GM23248 (cell line): Measurements from ENCODE around the gene NASP. TPM values are rescaled to one million over a fixed set of nuclear protein-coding genes. Genes with fewer than 3 reads are reported as not detected.

ENCODE experiments used
- DNase-seq: peaks from one replicate; pipeline ENCODE4 v3.0.0-alpha.2; 2015
- H2AFZ ChIP-seq: fragments of 200-600 bp; sonication (generic); 2 replicates; pipeline ENCODE4 v1.6.1; 2016; ENCODE audit warnings: antibody characterized with exemption
- H3F3A ChIP-seq: fragments of 200-600 bp; sonication (generic); 2 replicates; pipeline ENCODE4 v1.6.1; 2016; ENCODE audit warnings: mild to moderate bottlenecking, antibody characterized with exemption, mixed run types; ENCODE audit not compliant: insufficient read depth
- H3K27ac ChIP-seq: fragments of 200-600 bp; sonication (generic); 2 replicates; pipeline ENCODE4 v1.5.1; 2016; ENCODE audit warnings: mild to moderate bottlenecking
- H3K27me3 ChIP-seq: fragments of 200-600 bp; sonication (generic); replicated peaks from 2 replicates; pipeline ENCODE4 v1.6.1; 2016; ENCODE audit warnings: mild to moderate bottlenecking; ENCODE audit not compliant: insufficient read depth
- H3K36me3 ChIP-seq: fragments of 200-600 bp; sonication (generic); 2 replicates; pipeline ENCODE4 v1.6.1; 2016; ENCODE audit warnings: low read depth, mild to moderate bottlenecking
- H3K4me1 ChIP-seq: fragments of 200-600 bp; sonication (generic); 2 replicates; pipeline ENCODE4 v1.6.1; 2016; ENCODE audit warnings: mild to moderate bottlenecking; ENCODE audit not compliant: insufficient read depth
- H3K4me2 ChIP-seq: fragments of 200-600 bp; sonication (generic); one replicate; pipeline ENCODE4 v1.6.1; 2016; ENCODE audit warnings: mild to moderate bottlenecking; ENCODE audit not compliant: unreplicated experiment
- H3K4me3 ChIP-seq: fragments of 200-600 bp; sonication (generic); 2 replicates; pipeline ENCODE4 v1.5.1; 2016; ENCODE audit warnings: mild to moderate bottlenecking
- H3K79me2 ChIP-seq: fragments of 200-600 bp; sonication (generic); 2 replicates; pipeline ENCODE4 v1.6.1; 2016; ENCODE audit warnings: mild to moderate bottlenecking; ENCODE audit not compliant: insufficient read depth
- H3K9ac ChIP-seq: fragments of 200-600 bp; sonication (generic); 2 replicates; pipeline ENCODE4 v1.6.1; 2016; ENCODE audit warnings: mild to moderate bottlenecking
- H3K9me2 ChIP-seq: fragments of 200-600 bp; sonication (generic); 2 replicates; pipeline ENCODE4 v1.6.1; 2016; ENCODE audit warnings: mixed run types, mild to moderate bottlenecking, moderate library complexity; ENCODE audit not compliant: insufficient read depth
- H3K9me3 ChIP-seq: fragments of 200-600 bp; sonication (generic); one replicate; pipeline ENCODE4 v1.6.1; 2017; ENCODE audit warnings: low read depth
- H4K20me1 ChIP-seq: fragments of 200-600 bp; sonication (generic); 2 replicates; pipeline ENCODE4 v1.6.0; 2016; ENCODE audit not compliant: insufficient read depth
- EZH2 ChIP-seq: fragments of 200-600 bp; sonication (generic); IDR thresholded peaks from 2 replicates; pipeline ENCODE4 v1.6.1; 2018; ENCODE audit warnings: antibody characterized with exemption, mild to moderate bottlenecking; ENCODE audit not compliant: insufficient read depth, poor library complexity, severe bottlenecking
- EZH2phosphoT487 ChIP-seq: fragments of 200-600 bp; sonication (generic); IDR thresholded peaks from 2 replicates; pipeline ENCODE4 v1.6.1; 2018; ENCODE audit warnings: antibody characterized with exemption, moderate library complexity, mild to moderate bottlenecking, low read depth; ENCODE audit not compliant: insufficient read depth
- WGBS, 2 experiments: methylation state at CpG; one replicate each; pipeline ENCODE4 v1.1.6; 2015 to 2017; ENCODE audit warnings: low lambda C conversion rate in 2 of 2, low coverage in 1 of 2; ENCODE audit errors: missing lambda C conversion rate in 2 of 2; 5-methylcytosine and 5-hydroxymethylcytosine counted together
- in situ Hi-C: fragments of 300-500 bp; cut with MboI; formaldehyde crosslinking; loops from 2 replicates; pipeline ENCODE4 v1.15.0; 2020
- polyA plus RNA-seq: library from polyadenylated mRNA; unstranded; fragments of >200 nt; fragmentation: Nextera tagmentation; extraction: Ambion mirVana; gene quantifications from 2 replicates; pipeline ENCODE4 v1.2.1, GENCODE V29; 2016
- total RNA-seq: library from RNA; depleted of rRNA; stranded (reverse); fragments of >200 nt; shearing (Covaris generic); gene quantifications from 2 replicates; pipeline ENCODE4 v1.2.3, GENCODE V29; 2014; rRNA removed

Gene NASP
- total RNA-seq (30.3 and 37.3 TPM in 2 replicates), polyA plus RNA-seq (38.2 and 39.1 TPM in 2 replicates)

GRCh38 chr1:45583666-45584350 is at the start of gene NASP:
Gene NASP (plus strand): TSS chr1:45584041. CDS start chr1:45584147, 106 bp downstream.
- Histone ChIP-seq H3K79me2 (peaks cover 42% of the 10 kb centered on the region), H3K27ac (peak within 1 kb of the TSS; percentile 81), H3K9me3 (no peaks in the 10 kb centered on the region), H3K9ac (peak within 1 kb of the TSS; percentile 85), H2AFZ (peak within 1 kb of the TSS; percentile 100), H3K27me3 (no peaks in the 10 kb centered on the region), H3F3A (peaks cover 12% of the 10 kb centered on the region), H3K4me1 (peaks cover 16% of the 10 kb centered on the region), H3K4me2 (peak within 1 kb of the TSS; percentile 97), H3K36me3 (no peaks in the 10 kb centered on the region), H3K4me3 (peak within 1 kb of the TSS; percentile 98), H4K20me1 (no peaks in the 10 kb centered on the region), H3K9me2 (no peaks in the 10 kb centered on the region)
- no peak for TF ChIP-seq EZH2
- no peak for TF ChIP-seq EZH2phosphoT487
- WGBS, 2 experiments: 1 to 3% methylated on average over 31 to 38 of the region's 41 CpGs
- in situ Hi-C loops: no loop called here
- peak; percentile 84 for DNase-seq

GRCh38 chr1:45535988-45536766 is 47.7 kb upstream of the NASP start:
- Histone ChIP-seq H3K36me3 (no peaks in the 10 kb centered on the region), H3K79me2 (no peaks in the 10 kb centered on the region), H3K27me3 (no peaks in the 10 kb centered on the region), H3K4me2 (no peak overlapping the region), H3K9ac (no peak overlapping the region), H4K20me1 (no peaks in the 10 kb centered on the region), H3K4me3 (no peak overlapping the region), H3K27ac (no peak overlapping the region), H3K4me1 (no peaks in the 10 kb centered on the region), H2AFZ (no peak overlapping the region), H3F3A (no peaks in the 10 kb centered on the region), H3K9me3 (no peaks in the 10 kb centered on the region), H3K9me2 (no peaks in the 10 kb centered on the region)
- TF ChIP-seq EZH2phosphoT487: no peak
- no peak for TF ChIP-seq EZH2
- 58 to 60% methylated on average over 6 of the region's 6 CpGs for WGBS, 2 experiments
- no peak for DNase-seq
- in situ Hi-C loops: no loop called here

GRCh38 chr1:45536886-45537285 is 47.0 kb upstream of the NASP start:
- no peak overlapping the region for H3K27ac ChIP-seq
- no peak for TF ChIP-seq EZH2
- no peak for TF ChIP-seq EZH2phosphoT487
- no peak for DNase-seq
- H3K79me2 ChIP-seq: no peaks in the 10 kb centered on the region
- no peaks in the 10 kb centered on the region for H3F3A ChIP-seq
- in situ Hi-C loops: no loop called here
- no peaks in the 10 kb centered on the region for H3K36me3 ChIP-seq
- no peaks in the 10 kb centered on the region for H3K27me3 ChIP-seq
- no peak overlapping the region for H3K9ac ChIP-seq
- no peak overlapping the region for H2AFZ ChIP-seq
- 49 to 50% methylated on average over 4 of the region's 4 CpGs for WGBS, 2 experiments
- H3K4me3 ChIP-seq: no peak overlapping the region
- no peak overlapping the region for H3K4me2 ChIP-seq
- H3K4me1 ChIP-seq: no peaks in the 10 kb centered on the region
- no peaks in the 10 kb centered on the region for H3K9me3 ChIP-seq
- H3K9me2 ChIP-seq: no peaks in the 10 kb centered on the region
- H4K20me1 ChIP-seq: no peaks in the 10 kb centered on the region

GRCh38 chr1:45541193-45541592 is 42.6 kb upstream of the NASP start:
- in situ Hi-C loops: no loop called here
- WGBS, 2 experiments: 91 to 100% methylated on average over 1 of the region's 1 CpG

More at GRCh38 chr1:45541193-45541592, 42.6 kb upstream of the NASP start:
- H3K9me2 ChIP-seq: no peaks in the 10 kb centered on the region
- no peak overlapping the region for H3K4me2 ChIP-seq
- H3F3A ChIP-seq: no peaks in the 10 kb centered on the region
- H3K27me3 ChIP-seq: no peaks in the 10 kb centered on the region
- no peak overlapping the region for H3K9ac ChIP-seq
- H4K20me1 ChIP-seq: no peaks in the 10 kb centered on the region
- no peaks in the 10 kb centered on the region for H3K36me3 ChIP-seq
- no peaks in the 10 kb centered on the region for H3K79me2 ChIP-seq
- no peak overlapping the region for H3K27ac ChIP-seq
- no peaks in the 10 kb centered on the region for H3K9me3 ChIP-seq
- H2AFZ ChIP-seq: no peak overlapping the region
- no peak for TF ChIP-seq EZH2
- no peak for TF ChIP-seq EZH2phosphoT487
- no peaks in the 10 kb centered on the region for H3K4me1 ChIP-seq
- no peak overlapping the region for H3K4me3 ChIP-seq
- no peak for DNase-seq
